Measurements from ENCODE around the gene CLRN3.

DNA sequence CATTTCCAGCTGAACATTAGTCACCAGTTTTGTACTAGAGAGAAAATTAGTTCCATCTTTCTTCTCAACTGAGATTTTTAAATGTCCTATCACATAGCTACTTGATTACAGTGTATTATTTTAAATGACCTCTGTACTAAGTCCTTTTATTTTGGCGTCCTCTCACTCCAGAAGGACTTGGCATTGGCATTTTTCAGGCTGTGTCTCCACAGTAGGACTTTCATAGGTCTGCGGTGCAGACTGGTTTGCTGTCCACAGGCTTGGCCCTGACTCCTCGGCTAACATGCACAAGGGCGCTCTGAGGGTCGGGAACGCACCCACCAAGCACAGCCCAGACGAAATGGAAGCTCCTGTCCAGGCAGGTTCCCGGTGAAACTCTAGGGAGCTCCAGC lies 20.6 kb upstream of the CLRN3 start:
- TF ChIP-seq, protein P1, sequence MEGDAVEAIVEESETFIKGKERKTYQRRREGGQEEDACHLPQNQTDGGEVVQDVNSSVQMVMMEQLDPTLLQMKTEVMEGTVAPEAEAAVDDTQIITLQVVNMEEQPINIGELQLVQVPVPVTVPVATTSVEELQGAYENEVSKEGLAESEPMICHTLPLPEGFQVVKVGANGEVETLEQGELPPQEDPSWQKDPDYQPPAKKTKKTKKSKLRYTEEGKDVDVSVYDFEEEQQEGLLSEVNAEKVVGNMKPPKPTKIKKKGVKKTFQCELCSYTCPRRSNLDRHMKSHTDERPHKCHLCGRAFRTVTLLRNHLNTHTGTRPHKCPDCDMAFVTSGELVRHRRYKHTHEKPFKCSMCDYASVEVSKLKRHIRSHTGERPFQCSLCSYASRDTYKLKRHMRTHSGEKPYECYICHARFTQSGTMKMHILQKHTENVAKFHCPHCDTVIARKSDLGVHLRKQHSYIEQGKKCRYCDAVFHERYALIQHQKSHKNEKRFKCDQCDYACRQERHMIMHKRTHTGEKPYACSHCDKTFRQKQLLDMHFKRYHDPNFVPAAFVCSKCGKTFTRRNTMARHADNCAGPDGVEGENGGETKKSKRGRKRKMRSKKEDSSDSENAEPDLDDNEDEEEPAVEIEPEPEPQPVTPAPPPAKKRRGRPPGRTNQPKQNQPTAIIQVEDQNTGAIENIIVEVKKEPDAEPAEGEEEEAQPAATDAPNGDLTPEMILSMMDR (IDR thresholded peaks at IDR 0.05; ENCODE audit: insufficient read depth, low read depth, low read length): no peak
- TF ChIP-seq EZH2 (IDR thresholded peaks at IDR 0.05; ENCODE audit: insufficient read depth, low read length): no peak

Data from astrocyte (in vitro differentiated cells and primary cell).